ENCODE data around the gene CCDC137. TPM values are rescaled to one million over a fixed set of nuclear protein-coding genes. Genes with fewer than 3 reads are reported as not detected.

CCDC137 gene
- total RNA-seq, 4 donors from 2014 or later, result 10.9 to 35.7 (median 14.4) TPM

DNA sequence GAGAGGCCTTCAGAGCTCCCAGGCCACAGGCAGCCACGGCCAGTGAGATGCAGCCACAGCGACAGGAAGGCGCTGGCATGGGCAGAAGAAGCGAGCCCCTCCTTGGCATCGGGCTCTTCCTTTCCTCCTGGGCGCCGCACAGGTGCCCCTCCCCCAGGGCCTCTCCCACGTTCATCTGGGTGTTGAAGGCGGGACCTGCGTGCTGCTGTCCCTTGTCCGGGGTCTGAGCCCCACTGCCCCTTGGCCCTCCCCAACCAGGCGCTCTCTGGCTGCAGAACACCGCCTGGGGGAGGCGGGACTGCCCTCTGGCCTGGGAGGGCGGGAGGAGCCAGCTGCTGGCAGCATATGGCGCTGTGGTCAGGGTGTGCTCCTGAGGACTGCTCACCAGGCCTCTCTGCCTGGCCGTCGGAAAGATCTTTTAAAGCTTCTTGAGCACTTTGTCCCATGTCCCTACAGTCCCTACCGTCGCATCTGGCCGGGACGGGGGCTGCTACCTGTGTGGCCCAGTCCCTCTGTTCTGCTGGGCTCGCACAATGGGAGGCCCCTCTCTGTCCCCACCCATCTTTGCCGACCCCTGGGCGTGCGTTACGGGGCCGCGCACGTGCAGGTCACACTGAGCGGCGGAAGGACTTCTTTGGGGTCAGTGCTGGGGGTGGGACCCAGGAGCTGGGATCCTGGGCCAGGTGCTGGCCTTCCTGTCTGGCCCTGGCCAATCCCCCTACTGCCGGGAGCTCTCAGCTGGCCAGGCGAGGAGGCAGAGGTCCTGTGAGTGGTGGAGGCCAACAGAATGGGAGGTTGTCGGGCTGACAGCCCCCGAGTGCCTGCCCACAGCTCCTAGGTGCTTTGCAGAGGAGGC is 47.2 kb downstream of the CCDC137 start:
- WGBS, 2 donors, result 35 to 39% methylated on average over 23 to 29 of the region's 36 CpGs
- H3K4me3 ChIP-seq, result peak overlapping the region; percentile 63 to 90 (median 84)

DNA sequence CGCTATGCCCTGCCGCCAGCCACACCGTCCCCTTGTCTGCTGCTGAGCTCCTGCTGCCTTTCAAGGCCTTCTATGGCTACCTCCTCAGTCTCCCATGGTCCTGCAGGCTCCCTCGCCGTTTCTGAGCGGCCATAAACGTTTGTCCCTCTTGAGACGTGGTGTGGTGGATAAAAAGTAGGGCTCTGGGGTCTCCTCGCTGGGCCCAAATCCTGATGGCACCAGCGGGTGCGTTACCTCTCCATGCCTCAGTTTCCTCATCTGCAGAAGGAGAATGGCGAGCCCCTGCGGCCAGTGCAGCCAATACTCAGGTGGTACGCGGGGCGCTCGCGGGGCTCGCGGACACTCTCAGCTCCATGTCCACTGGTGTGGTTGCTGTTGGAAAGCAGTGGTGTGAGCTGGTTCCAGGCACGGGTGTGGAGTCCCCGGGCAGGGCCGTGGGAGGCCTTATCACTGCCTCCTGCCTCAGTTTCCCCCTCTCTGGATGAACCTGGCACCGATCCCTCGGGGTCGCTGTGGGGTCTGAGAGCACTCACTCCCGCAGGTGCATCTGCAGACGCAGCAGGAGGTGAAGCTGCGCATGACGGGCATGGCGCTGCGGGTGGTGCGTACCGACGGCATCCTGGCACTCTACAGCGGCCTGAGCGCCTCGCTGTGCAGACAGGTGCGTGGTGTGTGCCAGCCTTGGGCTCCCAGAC is 48.0 kb downstream of the CCDC137 start:
- Histone ChIP-seq H3K36me3 (peaks cover 0 to 52% (median 0%) of the 10 kb centered on the region in 3 donors), H3K9me3 (no peaks in the 10 kb centered on the region), H3K4me1 (peaks cover 0 to 51% (median 36%) of the 10 kb centered on the region in 4 donors), H3K27ac (peak overlapping the region in 3 of 4 donors; percentile 72 to 88 (median 81)), H3K27me3 (no peaks in the 10 kb centered on the region), H3K4me3 (peak overlapping the region in 1 of 4 donors; percentile 90)
- WGBS, 2 donors, result 90 to 92% methylated on average over 31 to 39 of the region's 39 CpGs
- TF ChIP-seq, protein P1, sequence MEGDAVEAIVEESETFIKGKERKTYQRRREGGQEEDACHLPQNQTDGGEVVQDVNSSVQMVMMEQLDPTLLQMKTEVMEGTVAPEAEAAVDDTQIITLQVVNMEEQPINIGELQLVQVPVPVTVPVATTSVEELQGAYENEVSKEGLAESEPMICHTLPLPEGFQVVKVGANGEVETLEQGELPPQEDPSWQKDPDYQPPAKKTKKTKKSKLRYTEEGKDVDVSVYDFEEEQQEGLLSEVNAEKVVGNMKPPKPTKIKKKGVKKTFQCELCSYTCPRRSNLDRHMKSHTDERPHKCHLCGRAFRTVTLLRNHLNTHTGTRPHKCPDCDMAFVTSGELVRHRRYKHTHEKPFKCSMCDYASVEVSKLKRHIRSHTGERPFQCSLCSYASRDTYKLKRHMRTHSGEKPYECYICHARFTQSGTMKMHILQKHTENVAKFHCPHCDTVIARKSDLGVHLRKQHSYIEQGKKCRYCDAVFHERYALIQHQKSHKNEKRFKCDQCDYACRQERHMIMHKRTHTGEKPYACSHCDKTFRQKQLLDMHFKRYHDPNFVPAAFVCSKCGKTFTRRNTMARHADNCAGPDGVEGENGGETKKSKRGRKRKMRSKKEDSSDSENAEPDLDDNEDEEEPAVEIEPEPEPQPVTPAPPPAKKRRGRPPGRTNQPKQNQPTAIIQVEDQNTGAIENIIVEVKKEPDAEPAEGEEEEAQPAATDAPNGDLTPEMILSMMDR (IDR thresholded peaks at IDR 0.05), result no peak
- TF ChIP-seq POLR2A (IDR thresholded peaks at IDR 0.05) (no peak), EP300 (IDR thresholded peaks at IDR 0.05) (no peak)
- no peak for DNase-seq (ENCODE audit: low spot score in 2 of 2)

More for the DNA sequence above, 47.2 kb downstream of the CCDC137 start:
- peak overlapping the region; percentile 10 to 88 (median 76) for H3K27ac ChIP-seq
- no peaks in the 10 kb centered on the region for H3K27me3 ChIP-seq
- no peak for DNase-seq (ENCODE audit: low spot score in 2 of 2)
- peaks cover 0 to 44% (median 0%) of the 10 kb centered on the region in 3 donors for H3K36me3 ChIP-seq
- peaks cover 0 to 51% (median 36%) of the 10 kb centered on the region in 4 donors for H3K4me1 ChIP-seq
- TF ChIP-seq POLR2A (IDR thresholded peaks at IDR 0.05) (no peak), EP300 (IDR thresholded peaks at IDR 0.05) (no peak)
- TF ChIP-seq, protein P1 (IDR thresholded peaks at IDR 0.05), result no peak
- no peaks in the 10 kb centered on the region for H3K9me3 ChIP-seq

DNA sequence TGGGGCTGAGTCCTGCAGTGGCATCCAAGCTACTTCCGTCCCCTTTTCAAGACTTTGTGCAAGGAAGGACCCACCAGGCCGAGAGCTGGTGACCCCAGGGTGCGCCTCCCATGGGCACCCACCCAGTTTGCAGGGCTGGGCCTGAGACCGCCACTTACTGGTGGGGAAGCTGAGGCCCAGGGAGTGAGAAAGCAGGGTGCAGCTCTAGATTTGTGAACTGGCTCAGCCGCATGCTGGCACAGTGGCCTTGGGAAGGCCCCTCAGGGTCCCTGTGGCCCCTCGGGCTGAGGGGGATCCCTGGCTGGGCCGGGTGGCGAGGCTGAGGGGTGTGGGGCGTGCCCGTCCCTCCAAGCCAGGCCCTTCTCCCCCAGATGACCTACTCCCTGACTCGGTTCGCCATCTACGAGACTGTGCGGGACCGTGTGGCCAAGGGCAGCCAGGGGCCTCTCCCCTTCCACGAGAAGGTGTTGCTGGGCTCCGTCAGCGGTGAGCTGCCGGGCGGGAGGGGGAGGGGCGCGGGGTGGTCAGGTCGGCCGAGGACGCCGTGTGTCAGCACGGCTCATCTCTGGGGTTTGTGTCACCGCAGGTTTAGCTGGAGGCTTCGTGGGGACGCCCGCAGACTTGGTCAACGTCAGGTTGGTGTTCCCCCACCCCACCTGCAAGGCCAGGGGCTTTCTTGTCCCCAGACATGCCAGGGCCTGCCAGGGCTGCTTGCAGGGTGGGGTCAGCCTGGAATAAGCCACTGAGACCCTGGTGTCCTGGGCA is 48.8 kb downstream of the CCDC137 start:
- TF ChIP-seq EP300 (IDR thresholded peaks at IDR 0.05) (no peak), POLR2A (IDR thresholded peaks at IDR 0.05) (no peak)
- TF ChIP-seq, protein P1 (IDR thresholded peaks at IDR 0.05), result no peak
- peak overlapping the region in 1 of 4 donors; percentile 88 for H3K27ac ChIP-seq
- 89 to 92% methylated on average over 14 to 31 of the region's 32 CpGs for WGBS, 2 donors
- no peaks in the 10 kb centered on the region for H3K27me3 ChIP-seq
- H3K36me3 ChIP-seq, result peaks cover 0 to 59% (median 0%) of the 10 kb centered on the region in 3 donors
- peaks cover 0 to 47% (median 34%) of the 10 kb centered on the region in 4 donors for H3K4me1 ChIP-seq
- no peaks in the 10 kb centered on the region for H3K9me3 ChIP-seq
- DNase-seq (ENCODE audit: low spot score in 2 of 2), result no peak
- H3K4me3 ChIP-seq, result no peak overlapping the region

DNA sequence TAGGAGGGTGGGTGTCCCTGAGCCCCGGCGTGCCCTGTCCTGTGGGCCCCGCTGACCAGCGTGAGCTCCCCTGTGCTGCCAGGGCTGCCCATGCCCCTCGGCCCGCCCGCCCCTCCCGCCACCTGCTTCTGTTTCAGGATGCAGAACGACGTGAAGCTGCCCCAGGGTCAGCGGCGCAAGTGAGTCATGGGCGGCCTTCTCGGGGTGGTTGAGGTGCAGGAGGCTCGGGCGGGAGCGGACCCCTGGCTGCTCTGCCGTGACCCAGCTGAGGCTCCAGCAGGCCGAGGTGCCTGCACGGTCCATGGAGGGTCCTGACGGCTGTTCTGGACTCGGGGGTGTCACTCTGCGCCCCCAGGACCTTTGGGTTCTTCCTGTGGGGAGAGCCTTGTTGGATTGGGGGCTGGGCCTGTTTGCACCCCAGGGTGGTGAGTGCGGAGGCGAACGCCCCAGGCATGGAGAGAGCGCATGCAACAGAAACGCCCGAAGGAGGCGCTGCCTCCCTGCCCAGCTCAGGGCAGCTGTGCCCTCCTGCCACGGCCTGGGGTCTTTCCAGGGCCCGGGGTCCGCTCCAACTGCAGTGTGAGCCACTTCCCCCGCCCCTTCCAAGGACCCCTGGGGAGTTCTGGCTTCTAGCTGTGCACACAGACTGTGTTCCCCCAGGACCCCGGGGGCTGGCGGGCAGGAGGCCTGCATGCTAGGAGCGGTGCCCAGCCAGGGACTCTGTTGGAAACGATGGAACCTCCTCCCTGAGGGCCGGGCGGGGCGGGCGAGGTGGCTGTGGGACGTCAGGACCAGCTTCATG is 49.5 kb downstream of the CCDC137 start:
- Histone ChIP-seq H3K27me3 (no peaks in the 10 kb centered on the region), H3K9me3 (no peaks in the 10 kb centered on the region), H3K4me1 (peaks cover 0 to 39% (median 26%) of the 10 kb centered on the region in 4 donors), H3K36me3 (peaks cover 0 to 64% (median 0%) of the 10 kb centered on the region in 3 donors), H3K27ac (no peak overlapping the region), H3K4me3 (no peak overlapping the region)
- TF ChIP-seq EP300 (IDR thresholded peaks at IDR 0.05) (no peak), POLR2A (IDR thresholded peaks at IDR 0.05) (no peak)
- TF ChIP-seq, protein P1 (IDR thresholded peaks at IDR 0.05), result no peak
- DNase-seq (ENCODE audit: low spot score in 2 of 2), result no peak
- WGBS, 2 donors, result 87 to 89% methylated on average over 31 to 40 of the region's 43 CpGs
